Calu3 (cell line): ENCODE data around the gene EPHA1. TPM values are rescaled to one million over a fixed set of nuclear protein-coding genes. Genes with fewer than 3 reads are reported as not detected.

ENCODE experiments used
- BruUV-seq: library from RNA; stranded (reverse); fragments of 400-500 nt; replicated peaks from 2 replicates; lab custom pipeline; 2021; lab: Mats Ljungman, UMichigan
- CTCF ChIA-PET: fragments of 300-600 bp; sonication (Branson Sonifier 250); formaldehyde crosslinking; loops from one replicate; lab custom pipeline; 2022; ENCODE audit warnings: antibody characterized with exemption; lab: Charles Lee
- DNase-seq: peaks from one replicate; pipeline ENCODE4 v3.0.0; 2022
- H3K27ac Mint-ChIP-seq: one replicate; pipeline ENCODE4 v1.8.0; 2022; ENCODE audit warnings: mixed read lengths; ENCODE audit not compliant: unreplicated experiment
- H3K27me3 Mint-ChIP-seq: one replicate; pipeline ENCODE4 v1.8.0; 2022; ENCODE audit warnings: mixed read lengths; ENCODE audit not compliant: unreplicated experiment
- H3K36me3 Mint-ChIP-seq: one replicate; pipeline ENCODE4 v1.8.0; 2022; ENCODE audit warnings: mild to moderate bottlenecking, moderate library complexity, mixed read lengths; ENCODE audit not compliant: insufficient read depth, unreplicated experiment
- H3K4me1 Mint-ChIP-seq: one replicate; pipeline ENCODE4 v1.8.0; 2022; ENCODE audit warnings: mild to moderate bottlenecking, low read depth, mixed read lengths; ENCODE audit not compliant: unreplicated experiment
- H3K4me3 Mint-ChIP-seq: one replicate; pipeline ENCODE4 v1.8.0; 2022; ENCODE audit warnings: mild to moderate bottlenecking, low read depth, moderate library complexity, mixed read lengths; ENCODE audit not compliant: unreplicated experiment
- H3K9me3 Mint-ChIP-seq: one replicate; pipeline ENCODE4 v1.8.0; 2022; ENCODE audit warnings: low read depth, mixed read lengths; ENCODE audit not compliant: unreplicated experiment
- CTCF ChIP-seq: fragments of 200-600 bp; IDR thresholded peaks from one replicate; pipeline ENCODE4 v1.8.0; 2022; ENCODE audit warnings: antibody characterized with exemption; ENCODE audit not compliant: unreplicated experiment
- intact Hi-C: fragments of 100-400 bp; cut with micrococcal nuclease; formaldehyde crosslinking; loops from one replicate; pipeline ENCODE4 v1.10.0; 2022; ENCODE audit not compliant: unreplicated experiment
- total RNA-seq: library from RNA; stranded (reverse); gene quantifications from 2 replicates; pipeline ENCODE4 v1.2.3, GENCODE V29; 2022

EPHA1 gene
- total RNA-seq, 1 experiment from 2014 or later: 21.6 TPM

DNA sequence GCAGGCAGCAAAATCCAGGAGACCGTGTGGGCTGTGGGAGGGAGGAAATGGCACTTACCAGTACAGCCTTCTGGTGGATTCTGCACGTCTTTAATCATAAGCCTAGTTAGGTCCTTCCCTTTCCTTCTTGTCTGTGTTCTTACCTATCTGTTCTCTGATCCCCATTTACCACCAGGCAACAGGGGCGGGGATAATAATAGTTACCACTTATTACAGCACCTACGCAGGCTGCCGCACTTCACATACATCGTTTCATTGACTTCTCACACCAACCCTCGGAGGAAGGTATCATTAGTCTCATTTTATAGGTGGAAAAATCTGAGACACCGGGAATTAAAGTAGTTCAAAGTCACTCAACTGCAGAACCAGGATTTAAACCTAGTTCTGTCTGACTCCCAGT is 4.5 kb upstream of the EPHA1 start:
- Mint-ChIP-seq H3K36me3 (peaks cover 9% of the 10 kb centered on the region), H3K27ac (no peak overlapping the region), H3K4me1 (peaks cover 28% of the 10 kb centered on the region), H3K27me3 (no peaks in the 10 kb centered on the region), H3K4me3 (no peak overlapping the region), H3K9me3 (no peaks in the 10 kb centered on the region)
- CTCF ChIA-PET: no interaction called here
- intact Hi-C loops: no loop called here
- no peak for DNase-seq
- BruUV-seq: no TSS peak
- TF ChIP-seq CTCF: no peak

DNA sequence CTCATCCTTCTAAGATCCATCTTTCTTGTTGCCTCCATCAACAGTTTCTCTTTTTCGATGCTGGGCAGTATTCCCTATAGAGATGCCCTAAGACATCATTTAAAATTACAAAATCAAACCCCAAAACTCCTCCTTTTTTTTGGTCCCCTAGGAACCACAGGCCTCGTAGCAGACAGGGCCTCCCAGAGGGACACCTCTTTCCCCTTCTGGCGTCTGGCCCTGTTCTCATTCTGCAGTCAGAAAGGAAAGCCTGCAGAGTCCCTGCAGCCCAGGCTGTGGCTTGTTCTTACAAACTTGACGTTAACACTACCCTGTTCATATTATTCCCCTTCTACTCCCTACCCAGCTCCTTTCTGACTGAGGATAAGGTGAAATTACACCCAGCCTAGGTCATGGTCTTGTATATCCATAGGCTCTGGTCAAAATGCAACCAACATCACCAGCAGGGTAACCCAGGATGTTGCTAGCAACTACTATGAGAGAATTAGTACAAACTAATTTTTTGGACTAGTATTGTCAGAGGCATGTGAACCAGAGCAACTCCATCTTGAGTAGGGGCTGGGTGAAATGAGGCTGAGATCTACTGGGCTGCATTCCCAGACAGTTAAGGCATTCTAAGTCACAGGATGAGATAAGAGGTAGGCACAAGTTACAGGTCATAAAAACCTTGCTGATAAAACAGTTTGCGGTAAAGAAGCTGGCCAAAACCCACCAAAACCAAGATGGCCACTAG is 3.5 kb upstream of the EPHA1 start:
- DNase-seq: no peak
- BruUV-seq: no TSS peak
- H3K9me3 Mint-ChIP-seq: no peaks in the 10 kb centered on the region
- no peak for TF ChIP-seq CTCF
- H3K27me3 Mint-ChIP-seq: no peaks in the 10 kb centered on the region
- H3K36me3 Mint-ChIP-seq: peaks cover 18% of the 10 kb centered on the region
- no peak overlapping the region for H3K27ac Mint-ChIP-seq
- CTCF ChIA-PET: no interaction called here
- peaks cover 38% of the 10 kb centered on the region for H3K4me1 Mint-ChIP-seq
- H3K4me3 Mint-ChIP-seq: no peak overlapping the region
- intact Hi-C loops: no loop called here

GRCh38 chr7:143410521-143411004 is 1.9 kb upstream of the EPHA1 start:
- H3K4me1 Mint-ChIP-seq: peaks cover 32% of the 10 kb centered on the region

GRCh38 chr7:143408252-143408685 is 387 bp downstream of the EPHA1 start:
- intact Hi-C loops: loop anchor here (2.0 kb wide), 2 partner anchors 87 to 167 kb away; no protein-coding TSS in a partner anchor
- DNase-seq: no peak
- Mint-ChIP-seq H3K9me3 (no peaks in the 10 kb centered on the region), H3K4me1 (peaks cover 20% of the 10 kb centered on the region), H3K4me3 (peak overlapping the region; percentile 88), H3K36me3 (peaks cover 18% of the 10 kb centered on the region), H3K27me3 (no peaks in the 10 kb centered on the region), H3K27ac (no peak overlapping the region)
- no TSS peak for BruUV-seq
- TF ChIP-seq CTCF: no peak
- CTCF ChIA-PET: interaction anchor here (0.5 to 1.3 kb wide), 5 partner anchors 16 to 457 kb away, joined by 3 to 12 read pairs (median 3); no protein-coding TSS in a partner anchor

More at GRCh38 chr7:143410521-143411004, 1.9 kb upstream of the EPHA1 start:
- no TSS peak for BruUV-seq
- no peak overlapping the region for H3K27ac Mint-ChIP-seq
- intact Hi-C loops: no loop called here
- no peaks in the 10 kb centered on the region for H3K27me3 Mint-ChIP-seq
- no peaks in the 10 kb centered on the region for H3K9me3 Mint-ChIP-seq
- TF ChIP-seq CTCF: no peak
- CTCF ChIA-PET: no interaction called here
- peaks cover 18% of the 10 kb centered on the region for H3K36me3 Mint-ChIP-seq
- no peak for DNase-seq
- H3K4me3 Mint-ChIP-seq: no peak overlapping the region
